Panc1 (cell line): Measurements from ENCODE around the gene DENND6B.

Experiments
- CTCF ChIP-seq: fragments of 450-650 bp; IDR thresholded peaks from 2 replicates; pipeline ENCODE4 v1.5.1; 2017; ENCODE audit warnings: mild to moderate bottlenecking
- POLR2AphosphoS5 ChIP-seq: IDR thresholded peaks from 2 replicates; pipeline ENCODE4 v1.6.1; 2012; ENCODE audit warnings: mild to moderate bottlenecking, low read depth, low read length, moderate library complexity
- REST ChIP-seq, 2 experiments: IDR thresholded peaks; 2 replicates each; pipeline ENCODE4 v1.6.1; 2011 to 2012; ENCODE audit warnings: low read depth in 2 of 2, control low read depth in 1 of 2, low read length in 1 of 2, mild to moderate bottlenecking in 1 of 2, moderate library complexity in 1 of 2; ENCODE audit not compliant: insufficient read depth in 1 of 2

GRCh38 chr22:50326225-50326955 is 422 bp downstream of the DENND6B start:
- TF ChIP-seq CTCF (no peak), POLR2AphosphoS5 (no peak), REST (IDR thresholded peaks at IDR 0.05; ENCODE audit: insufficient read depth in 1 of 2, low read depth in 2 of 2, low read length in 1 of 2) (no peak)
